ENCODE measurements around the gene HEPACAM. TPM values are rescaled to one million over a fixed set of nuclear protein-coding genes. Genes with fewer than 3 reads are reported as not detected.

The HEPACAM gene
- total and polyA plus RNA-seq, 2 donors (not counting 3 experiments of a cell fraction or from before 2014, with no cell fraction given): not detected

DNA sequence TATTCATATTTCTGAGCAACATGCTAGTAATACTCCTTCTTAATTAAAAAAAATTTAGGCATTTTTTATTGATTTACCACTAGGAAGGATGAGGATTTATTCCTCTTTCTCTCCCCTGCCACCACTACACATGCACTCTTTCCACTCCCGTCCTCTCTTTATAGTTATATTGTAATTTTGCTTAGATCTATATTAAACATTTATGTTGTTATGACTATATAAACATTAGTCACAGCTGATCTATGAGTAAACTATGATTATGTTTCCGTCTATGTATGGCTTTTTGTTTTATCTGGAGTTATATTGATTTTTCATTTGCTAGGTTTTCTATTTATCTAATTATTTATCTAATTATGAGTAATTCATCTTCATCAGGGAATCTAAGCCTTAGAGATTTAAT, 36.0 kb upstream of the HEPACAM start:
- intact Hi-C loops (cut with micrococcal nuclease) (loop anchor here (2.0 kb wide), 1 partner anchor 169 kb away; no protein-coding TSS in a partner anchor), dilution Hi-C loops (cut with MboI; ENCODE audit: extremely low pct_ligation_motif_present, low sequenced_read_pairs) (no loop called here)
- TF ChIP-seq GATA2 (IDR thresholded peaks at IDR 0.05; ENCODE audit: insufficient read depth, insufficient read length, low read depth, low read length) (peak; percentile 42), MYC (IDR thresholded peaks at IDR 0.05; ENCODE audit: low read depth, low read length) (no peak), JUN (IDR thresholded peaks at IDR 0.05; ENCODE audit: borderline replicate concordance, insufficient read depth, insufficient read length, low read depth) (no peak), FOS (IDR thresholded peaks at IDR 0.05; ENCODE audit: borderline replicate concordance, insufficient read depth, low read length) (peak; percentile 54)
- H3K4me1 ChIP-seq (ENCODE audit: control insufficient read depth, extremely low read depth, insufficient read depth, low read length): peaks cover 9% of the 10 kb centered on the region
- peak; percentile 8 for DNase-seq (ENCODE audit: low read depth, low spot score)
- POLR2A ChIA-PET: no interaction called here
- no peaks in the 10 kb centered on the region for H3K36me3 ChIP-seq (ENCODE audit: control insufficient read depth in 2 of 2, extremely low read depth in 1 of 2, insufficient read depth in 2 of 2, low read length in 2 of 2)
- no peak for FAIRE-seq
- H4K20me1 ChIP-seq (replicated peaks; ENCODE audit: control insufficient read depth, extremely low read depth, insufficient read depth, low read length): no peaks in the 10 kb centered on the region
- H3K27me3 ChIP-seq (ENCODE audit: control insufficient read depth in 2 of 2, insufficient read depth in 2 of 2, low read length in 2 of 2): no peaks in the 10 kb centered on the region
- no peaks in the 10 kb centered on the region for H3K9me3 ChIP-seq (replicated peaks; ENCODE audit: control insufficient read depth, insufficient read depth, low read length)
- CTCF ChIA-PET: interaction anchor here (0.7 to 1.7 kb wide), 7 partner anchors 111 to 457 kb away, joined by 3 to 37 read pairs (median 3); no protein-coding TSS in a partner anchor
- BruUV-seq (replicated peaks): no TSS peak
- no peak overlapping the region for H3K4me3 ChIP-seq (replicated peaks in 1 of 3; ENCODE audit: insufficient read depth in 1 of 3, low read depth in 1 of 3, low read length in 3 of 3)
- H3K4me2 ChIP-seq (ENCODE audit: insufficient read depth, low read length): no peak overlapping the region
- H3K9ac ChIP-seq (replicated peaks; ENCODE audit: extremely low read depth, insufficient read depth, low read length): no peak overlapping the region
- H2AFZ ChIP-seq (ENCODE audit: low read depth, low read length): no peak overlapping the region
- H3K9me1 ChIP-seq (replicated peaks; ENCODE audit: control insufficient read depth, extremely low read depth, insufficient read depth, low read length): peaks cover 2% of the 10 kb centered on the region
- peak overlapping the region; percentile 18 for H3K27ac ChIP-seq (ENCODE audit: insufficient read depth, low read depth, low read length)
- no peaks in the 10 kb centered on the region for H3K79me2 ChIP-seq (ENCODE audit: control insufficient read depth, insufficient read depth, low read length)

DNA sequence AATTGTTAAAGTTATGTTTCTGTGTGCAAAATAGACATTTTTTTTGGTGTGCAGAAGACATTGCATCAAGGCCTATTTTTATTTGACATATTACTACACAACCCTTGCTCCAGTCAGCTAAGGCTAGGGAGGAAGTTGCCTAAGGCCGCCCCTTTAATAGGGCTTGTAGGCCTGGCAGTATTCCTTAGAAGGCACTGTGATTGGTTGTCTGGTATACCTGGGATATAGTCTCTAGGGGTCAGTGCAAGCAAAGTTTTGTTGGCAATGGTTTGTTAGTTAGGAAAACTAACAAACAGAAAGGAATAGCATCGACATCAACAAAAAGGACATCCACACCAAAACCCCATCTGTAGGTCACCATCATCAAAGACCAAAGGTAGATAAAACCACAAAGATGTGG, 35.1 kb upstream of the HEPACAM start:
- H3K4me2 ChIP-seq (ENCODE audit: insufficient read depth, low read length): no peak overlapping the region
- H3K9me1 ChIP-seq (replicated peaks; ENCODE audit: control insufficient read depth, extremely low read depth, insufficient read depth, low read length): peaks cover 2% of the 10 kb centered on the region
- intact Hi-C loops (cut with micrococcal nuclease) (loop anchor here (2.0 kb wide), 1 partner anchor 170 kb away; no protein-coding TSS in a partner anchor), dilution Hi-C loops (cut with MboI; ENCODE audit: extremely low pct_ligation_motif_present, low sequenced_read_pairs) (no loop called here)
- no peaks in the 10 kb centered on the region for H4K20me1 ChIP-seq (replicated peaks; ENCODE audit: control insufficient read depth, extremely low read depth, insufficient read depth, low read length)
- peak; percentile 35 for FAIRE-seq
- H2AFZ ChIP-seq (ENCODE audit: low read depth, low read length): no peak overlapping the region
- no peak overlapping the region for H3K4me3 ChIP-seq (replicated peaks in 1 of 3; ENCODE audit: insufficient read depth in 1 of 3, low read depth in 1 of 3, low read length in 3 of 3)
- CTCF ChIA-PET: interaction anchor here (0.8 to 1.7 kb wide), 6 partner anchors 112 to 458 kb away, joined by 3 to 37 read pairs (median 4); no protein-coding TSS in a partner anchor
- H3K4me1 ChIP-seq (ENCODE audit: control insufficient read depth, extremely low read depth, insufficient read depth, low read length): peaks cover 9% of the 10 kb centered on the region
- H3K9ac ChIP-seq (replicated peaks; ENCODE audit: extremely low read depth, insufficient read depth, low read length): no peak overlapping the region
- H3K9me3 ChIP-seq (replicated peaks; ENCODE audit: control insufficient read depth, insufficient read depth, low read length): no peaks in the 10 kb centered on the region
- peak; percentile 26 for DNase-seq (ENCODE audit: low read depth, low spot score)
- no peaks in the 10 kb centered on the region for H3K36me3 ChIP-seq (ENCODE audit: control insufficient read depth in 2 of 2, extremely low read depth in 1 of 2, insufficient read depth in 2 of 2, low read length in 2 of 2)
- TF ChIP-seq JUN (IDR thresholded peaks at IDR 0.05; ENCODE audit: borderline replicate concordance, insufficient read depth, insufficient read length, low read depth) (no peak), MYC (IDR thresholded peaks at IDR 0.05; ENCODE audit: low read depth, low read length) (no peak), POLR2A (IDR thresholded peaks at IDR 0.05; ENCODE audit: low read depth, low read length) (no peak), GATA2 (IDR thresholded peaks at IDR 0.05; ENCODE audit: insufficient read depth, insufficient read length, low read depth, low read length) (no peak), EZH2 (IDR thresholded peaks at IDR 0.05; ENCODE audit: borderline replicate concordance, low read depth, low read length, severe bottlenecking) (no peak), FOS (IDR thresholded peaks at IDR 0.05; ENCODE audit: borderline replicate concordance, insufficient read depth, low read length) (no peak), POLR2AphosphoS5 (IDR thresholded peaks at IDR 0.05; ENCODE audit: insufficient read depth, low read depth, low read length) (no peak)
- TF ChIP-seq, protein P1, sequence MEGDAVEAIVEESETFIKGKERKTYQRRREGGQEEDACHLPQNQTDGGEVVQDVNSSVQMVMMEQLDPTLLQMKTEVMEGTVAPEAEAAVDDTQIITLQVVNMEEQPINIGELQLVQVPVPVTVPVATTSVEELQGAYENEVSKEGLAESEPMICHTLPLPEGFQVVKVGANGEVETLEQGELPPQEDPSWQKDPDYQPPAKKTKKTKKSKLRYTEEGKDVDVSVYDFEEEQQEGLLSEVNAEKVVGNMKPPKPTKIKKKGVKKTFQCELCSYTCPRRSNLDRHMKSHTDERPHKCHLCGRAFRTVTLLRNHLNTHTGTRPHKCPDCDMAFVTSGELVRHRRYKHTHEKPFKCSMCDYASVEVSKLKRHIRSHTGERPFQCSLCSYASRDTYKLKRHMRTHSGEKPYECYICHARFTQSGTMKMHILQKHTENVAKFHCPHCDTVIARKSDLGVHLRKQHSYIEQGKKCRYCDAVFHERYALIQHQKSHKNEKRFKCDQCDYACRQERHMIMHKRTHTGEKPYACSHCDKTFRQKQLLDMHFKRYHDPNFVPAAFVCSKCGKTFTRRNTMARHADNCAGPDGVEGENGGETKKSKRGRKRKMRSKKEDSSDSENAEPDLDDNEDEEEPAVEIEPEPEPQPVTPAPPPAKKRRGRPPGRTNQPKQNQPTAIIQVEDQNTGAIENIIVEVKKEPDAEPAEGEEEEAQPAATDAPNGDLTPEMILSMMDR (IDR thresholded peaks at IDR 0.05; ENCODE audit: extremely low read depth in 1 of 2, insufficient read depth in 1 of 2, low read depth in 1 of 2, low read length in 2 of 2): no peak
- TF ChIP-seq, protein P2, sequence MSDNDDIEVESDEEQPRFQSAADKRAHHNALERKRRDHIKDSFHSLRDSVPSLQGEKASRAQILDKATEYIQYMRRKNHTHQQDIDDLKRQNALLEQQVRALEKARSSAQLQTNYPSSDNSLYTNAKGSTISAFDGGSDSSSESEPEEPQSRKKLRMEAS (IDR thresholded peaks at IDR 0.05; ENCODE audit: insufficient read depth, insufficient read length): no peak
- POLR2A ChIA-PET: no interaction called here
- H3K27me3 ChIP-seq (ENCODE audit: control insufficient read depth in 2 of 2, insufficient read depth in 2 of 2, low read length in 2 of 2): no peaks in the 10 kb centered on the region
- no peak overlapping the region for H3K27ac ChIP-seq (ENCODE audit: insufficient read depth, low read depth, low read length)
- H3K79me2 ChIP-seq (ENCODE audit: control insufficient read depth, insufficient read depth, low read length): no peaks in the 10 kb centered on the region
- BruUV-seq (replicated peaks): no TSS peak

Data from endothelial cell of umbilical vein (primary cell).